Uterus (tissue), 2 donors: ENCODE results near the gene INPP5F.

Experiments used
- CTCF ChIP-seq, 4 experiments: fragments of 200-600 bp in 2 of 4; fragments of 450-650 bp in 2 of 4; sonication (generic) in 2 of 4; IDR thresholded peaks; one replicate each; pipeline ENCODE4 v1.5.1; 2016 to 2019; ENCODE audit warnings: antibody characterized with exemption in 4 of 4, mild to moderate bottlenecking in 2 of 4, moderate library complexity in 1 of 4
- POLR2A ChIP-seq, 2 donors: fragments of 450-650 bp; IDR thresholded peaks; one replicate each; pipeline ENCODE4 v1.6.1; 2016; ENCODE audit warnings: antibody characterized with exemption in 2 of 2, mild to moderate bottlenecking in 1 of 2, moderate library complexity in 1 of 2

GRCh38 chr10:119748871-119749270 lies 23.0 kb downstream of the INPP5F start:
- TF ChIP-seq POLR2A (IDR thresholded peaks at IDR 0.05) (no peak), CTCF (IDR thresholded peaks at IDR 0.05) (no peak)
